ENCODE results near the gene ZNF426. TPM values are rescaled to one million over a fixed set of nuclear protein-coding genes. Genes with fewer than 3 reads are reported as not detected.
"Not testable (repeated sequence)": the region's sequence is repeated elsewhere in the genome, so short reads cannot be mapped to it uniquely, and the experiment has no call there.

ZNF426 gene
- total and polyA plus RNA-seq, 2 donors (not counting 1 experiment from before 2014, with no cell fraction given), result 2.7 to 22.3 TPM

GRCh38 chr19:9584073-9584833, 45.8 kb upstream of the ZNF426 start, which contains the start of gene ZNF121:
TSS of gene ZNF121 (minus strand) at chr19:9584504. CDS start at chr19:9568097, 16,407 bp downstream.
- ATAC-seq (ENCODE audit: low read depth) (peak; percentile 84), DNase-seq (peak; percentile 90)
- 1% methylated on average over 51 of the region's 51 CpGs for WGBS (ENCODE audit: insufficient coverage)
- H3K4me2 ChIP-seq (replicated peaks; ENCODE audit: low read depth, low read length, poor library complexity, severe bottlenecking), result peak within 1 kb of the TSS; percentile 82
- H3K4me3 Mint-ChIP-seq, result peak within 1 kb of the TSS; percentile 94
- intact Hi-C loops (cut with micrococcal nuclease), result loop anchor here (1.0 kb wide), 8 partner anchors 37 to 444 kb away; partner anchors contain the start of genes ZNF266, ZNF317, ZNF426 and ZNF561
- H3K9me3 Mint-ChIP-seq (ENCODE audit: insufficient read depth), result no peaks in the 10 kb centered on the region
- ChIA-PET POLR2A (interaction anchor here (0.7 to 1.3 kb wide), 4 partner anchors 35 to 385 kb away, joined by 3 to 4 read pairs (median 3); partner anchors contain the start of gene ZNF266), CTCF (interaction anchor here (0.9 to 4.1 kb wide), 4 partner anchors 149 to 378 kb away, joined by 3 to 22 read pairs (median 8); partner anchors contain the start of gene ZNF266)
- peaks cover 66% of the 10 kb centered on the region for H3K79me2 ChIP-seq (ENCODE audit: control insufficient read depth, insufficient read depth, low read length)
- H3K27me3 Mint-ChIP-seq, result peaks cover 4% of the 10 kb centered on the region
- H2AFZ ChIP-seq (ENCODE audit: insufficient read depth, low read depth, low read length, poor library complexity, severe bottlenecking), result peak within 1 kb of the TSS; percentile 93
- H3K9me3 ChIP-seq (ENCODE audit: control extremely low read depth in 1 of 3, control insufficient read depth in 2 of 3, insufficient read depth in 1 of 3, low read length in 2 of 3), result peaks cover 0 to 5% (median 0%) of the 10 kb centered on the region in 3 donors
- H3K4me3 ChIP-seq (ENCODE audit: control extremely low read depth in 1 of 5, extremely low read depth in 1 of 5, insufficient read depth in 1 of 5, low read depth in 2 of 5, low read length in 4 of 5), result peak within 1 kb of the TSS; percentile 77 to 100 (median 92)
- peak within 1 kb of the TSS; percentile 90 to 96 for H3K27ac ChIP-seq (ENCODE audit: low read length in 2 of 2)
- H4K20me1 ChIP-seq (ENCODE audit: control insufficient read depth, insufficient read depth, low read length, poor library complexity, severe bottlenecking), result peaks cover 18% of the 10 kb centered on the region
- peak within 1 kb of the TSS; percentile 95 for H3K27ac Mint-ChIP-seq
- TF ChIP-seq EZH2 (IDR thresholded peaks at IDR 0.05; ENCODE audit: borderline replicate concordance, insufficient read depth, low read depth, low read length, poor library complexity, severe bottlenecking), result no peak
- TF ChIP-seq, protein P1, sequence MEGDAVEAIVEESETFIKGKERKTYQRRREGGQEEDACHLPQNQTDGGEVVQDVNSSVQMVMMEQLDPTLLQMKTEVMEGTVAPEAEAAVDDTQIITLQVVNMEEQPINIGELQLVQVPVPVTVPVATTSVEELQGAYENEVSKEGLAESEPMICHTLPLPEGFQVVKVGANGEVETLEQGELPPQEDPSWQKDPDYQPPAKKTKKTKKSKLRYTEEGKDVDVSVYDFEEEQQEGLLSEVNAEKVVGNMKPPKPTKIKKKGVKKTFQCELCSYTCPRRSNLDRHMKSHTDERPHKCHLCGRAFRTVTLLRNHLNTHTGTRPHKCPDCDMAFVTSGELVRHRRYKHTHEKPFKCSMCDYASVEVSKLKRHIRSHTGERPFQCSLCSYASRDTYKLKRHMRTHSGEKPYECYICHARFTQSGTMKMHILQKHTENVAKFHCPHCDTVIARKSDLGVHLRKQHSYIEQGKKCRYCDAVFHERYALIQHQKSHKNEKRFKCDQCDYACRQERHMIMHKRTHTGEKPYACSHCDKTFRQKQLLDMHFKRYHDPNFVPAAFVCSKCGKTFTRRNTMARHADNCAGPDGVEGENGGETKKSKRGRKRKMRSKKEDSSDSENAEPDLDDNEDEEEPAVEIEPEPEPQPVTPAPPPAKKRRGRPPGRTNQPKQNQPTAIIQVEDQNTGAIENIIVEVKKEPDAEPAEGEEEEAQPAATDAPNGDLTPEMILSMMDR (IDR thresholded peaks at IDR 0.05), result no peak
- H3K9ac ChIP-seq (ENCODE audit: low read length), result peak within 1 kb of the TSS; percentile 98
- H3K4me1 ChIP-seq (ENCODE audit: control insufficient read depth in 2 of 2, insufficient read depth in 2 of 2, low read length in 2 of 2), result peaks cover 0 to 27% of the 10 kb centered on the region in 2 donors
- H3K27me3 ChIP-seq (replicated peaks in 1 of 4; ENCODE audit: control extremely low read depth in 1 of 4, control insufficient read depth in 3 of 4, insufficient read depth in 4 of 4, low read length in 3 of 4), result peaks cover 0 to under 1% (median 0%) of the 10 kb centered on the region in 4 experiments
- H3K4me1 Mint-ChIP-seq, result peaks cover 31% of the 10 kb centered on the region
- H3K36me3 ChIP-seq (replicated peaks in 1 of 2; ENCODE audit: control extremely low read depth in 1 of 2, control insufficient read depth in 1 of 2, extremely low read depth in 1 of 2, insufficient read depth in 2 of 2, low read length in 1 of 2), result peaks cover 0 to under 1% of the 10 kb centered on the region in 2 experiments

DNA sequence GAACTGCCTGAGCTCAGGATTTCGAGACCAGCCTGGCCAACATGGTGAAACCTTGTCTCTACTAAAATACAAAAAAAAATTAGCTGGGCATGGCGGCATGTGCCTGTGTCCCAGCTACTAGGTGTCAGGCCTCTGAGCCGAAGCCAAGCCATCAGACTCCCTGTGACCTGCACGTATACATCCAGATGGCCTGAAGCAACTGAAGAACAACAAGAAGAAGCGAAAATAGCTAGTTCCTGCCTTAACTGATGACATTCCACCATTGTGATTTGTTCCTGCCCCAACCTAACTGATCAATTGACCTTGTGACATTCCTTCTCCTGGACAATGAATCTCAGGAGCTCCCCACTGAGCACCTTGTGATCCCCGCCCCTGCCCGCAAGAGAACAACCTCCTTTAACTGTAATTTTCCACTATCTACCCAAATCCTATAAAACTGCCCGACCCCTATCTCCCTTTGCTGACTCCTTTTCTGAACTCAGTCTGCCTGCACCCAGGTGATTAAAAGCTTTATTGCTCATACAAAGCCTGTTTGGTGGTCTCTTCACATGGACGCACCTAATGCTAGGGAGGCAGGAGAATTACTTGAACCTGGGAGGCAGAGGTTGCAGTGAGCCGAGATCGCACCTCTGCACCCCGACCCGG, 43.8 kb upstream of the ZNF426 start:
- CTCF ChIA-PET, result interaction anchor here (4.1 kb wide), 1 partner anchor 376 kb away, joined by 22 read pairs; no protein-coding TSS in a partner anchor
- Histone ChIP-seq H3K79me2 (ENCODE audit: control insufficient read depth, insufficient read depth, low read length) (peaks cover 86% of the 10 kb centered on the region), H4K20me1 (ENCODE audit: control insufficient read depth, insufficient read depth, low read length, poor library complexity, severe bottlenecking) (peaks cover 21% of the 10 kb centered on the region), H3K4me1 (ENCODE audit: control insufficient read depth in 2 of 2, insufficient read depth in 2 of 2, low read length in 2 of 2) (peaks cover 0 to 27% of the 10 kb centered on the region in 2 donors), H3K9me3 (ENCODE audit: control extremely low read depth in 1 of 3, control insufficient read depth in 2 of 3, insufficient read depth in 1 of 3, low read length in 2 of 3) (peaks cover 0 to 19% (median 0%) of the 10 kb centered on the region in 3 donors)
- Mint-ChIP-seq H3K27ac (peak overlapping the region; percentile 73), H3K4me1 (peaks cover 43% of the 10 kb centered on the region), H3K4me3 (peak overlapping the region; percentile 86)
- H3K4me2 ChIP-seq (replicated peaks; ENCODE audit: low read depth, low read length, poor library complexity, severe bottlenecking); ATAC-seq (ENCODE audit: low read depth); H3K9me3 Mint-ChIP-seq (ENCODE audit: insufficient read depth); DNase-seq; H3K4me3 ChIP-seq (ENCODE audit: control extremely low read depth in 1 of 5, extremely low read depth in 1 of 5, insufficient read depth in 1 of 5, low read depth in 2 of 5, low read length in 4 of 5); H2AFZ ChIP-seq (ENCODE audit: insufficient read depth, low read depth, low read length, poor library complexity, severe bottlenecking); H3K36me3 ChIP-seq (replicated peaks in 1 of 2; ENCODE audit: control extremely low read depth in 1 of 2, control insufficient read depth in 1 of 2, extremely low read depth in 1 of 2, insufficient read depth in 2 of 2, low read length in 1 of 2); H3K27me3 ChIP-seq (replicated peaks in 1 of 4; ENCODE audit: control extremely low read depth in 1 of 4, control insufficient read depth in 3 of 4, insufficient read depth in 4 of 4, low read length in 3 of 4); H3K27me3 Mint-ChIP-seq; POLR2A ChIA-PET; H3K9ac ChIP-seq (ENCODE audit: low read length); H3K27ac ChIP-seq (ENCODE audit: low read length in 2 of 2); intact Hi-C loops (cut with micrococcal nuclease): not testable (repeated sequence)
- WGBS (ENCODE audit: insufficient coverage), result 94% methylated on average over 6 of the region's 13 CpGs
